Suprapubic skin (tissue), 4 donors: ENCODE measurements around the gene PDZRN3.

ENCODE experiments used
- CTCF ChIP-seq, 2 donors: fragments of 200-600 bp in 1 of 2; fragments of 450-650 bp in 1 of 2; sonication (generic) in 1 of 2; IDR thresholded peaks; one replicate each; pipeline ENCODE4 v1.5.1; 2016 to 2019; ENCODE audit warnings: antibody characterized with exemption in 2 of 2, mild to moderate bottlenecking in 1 of 2, moderate library complexity in 1 of 2
- EP300 ChIP-seq: sonication (generic); formaldehyde crosslinking; IDR thresholded peaks from one replicate; pipeline ENCODE4 v1.6.1; 2017; ENCODE audit warnings: antibody characterized with exemption
- POLR2A ChIP-seq, 2 donors: fragments of 450-650 bp; IDR thresholded peaks; one replicate each; pipeline ENCODE4 v1.6.1; 2017; ENCODE audit warnings: antibody characterized with exemption in 2 of 2, mild to moderate bottlenecking in 2 of 2, moderate library complexity in 2 of 2
- POLR2AphosphoS5 ChIP-seq, 3 donors: sonication (generic); formaldehyde crosslinking; IDR thresholded peaks; one replicate each; pipeline ENCODE4 v1.6.1; 2017; ENCODE audit warnings: antibody characterized with exemption in 3 of 3

DNA sequence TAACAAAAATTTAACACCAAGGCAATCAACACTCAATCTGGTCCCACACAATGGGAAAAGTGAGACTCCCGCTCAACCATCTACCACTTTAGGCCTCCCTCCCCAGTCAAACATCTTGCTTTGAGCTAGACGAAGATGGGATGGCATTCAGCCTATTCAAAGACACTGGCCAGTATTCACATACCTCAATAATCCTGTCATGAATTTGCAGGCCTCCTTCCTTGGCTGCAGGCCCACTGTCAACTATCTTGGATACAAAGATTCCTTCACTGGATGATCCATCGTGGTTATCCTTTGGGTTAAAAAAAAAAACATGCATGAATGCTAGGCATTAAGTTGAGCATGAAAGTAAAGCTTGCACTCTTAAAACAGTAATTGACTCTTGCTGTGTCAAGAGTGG, 22.6 kb downstream of the PDZRN3 start:
- TF ChIP-seq CTCF (IDR thresholded peaks at IDR 0.05) (no peak), EP300 (no peak), POLR2A (IDR thresholded peaks at IDR 0.05) (no peak), POLR2AphosphoS5 (IDR thresholded peaks at IDR 0.05) (no peak)
